Central memory CD4-positive, alpha-beta T cell (primary cell): Measurements from ENCODE around the gene TRAF5.

ENCODE experiments used
- DNase-seq: peaks from one replicate; pipeline ENCODE4 v3.0.0; 2022

The TRAF5 gene

GRCh38 chr1:211328866-211329475 is 2.3 kb downstream of the TRAF5 start:
- DNase-seq = no peak

GRCh38 chr1:211329764-211330201 is 3.1 kb downstream of the TRAF5 start:
- DNase-seq = no peak

- DNase-seq = no peak
Observed at GRCh38 chr1:211330282-211330936, 3.8 kb downstream of the TRAF5 start.

- DNase-seq = no peak
Observed at GRCh38 chr1:211331011-211331709, 4.5 kb downstream of the TRAF5 start.

- no peak for DNase-seq
Observed at GRCh38 chr1:211332036-211332616, 5.5 kb downstream of the TRAF5 start.

- no peak for DNase-seq
Observed at GRCh38 chr1:211332830-211333229, 6.2 kb downstream of the TRAF5 start.

- no peak for DNase-seq
Observed at GRCh38 chr1:211333906-211334305, 7.3 kb downstream of the TRAF5 start.

GRCh38 chr1:211334986-211335385 is 8.4 kb downstream of the TRAF5 start:
- no peak for DNase-seq

GRCh38 chr1:211335522-211336157 is 9.0 kb downstream of the TRAF5 start:
- peak; percentile 44 for DNase-seq

GRCh38 chr1:211336161-211336560 is 9.5 kb downstream of the TRAF5 start:
- DNase-seq = no peak

- no peak for DNase-seq
Observed at GRCh38 chr1:211336775-211337174, 10.1 kb downstream of the TRAF5 start.

GRCh38 chr1:211337430-211338223 is 11.0 kb downstream of the TRAF5 start:
- no peak for DNase-seq

- no peak for DNase-seq
Observed at GRCh38 chr1:211338224-211338620, 11.6 kb downstream of the TRAF5 start.

GRCh38 chr1:211339631-211340041 is 13.0 kb downstream of the TRAF5 start:
- DNase-seq = no peak

GRCh38 chr1:211340622-211341507 is 14.2 kb downstream of the TRAF5 start:
- DNase-seq = no peak

- no peak for DNase-seq
Observed at GRCh38 chr1:211341999-211342398, 15.4 kb downstream of the TRAF5 start.

GRCh38 chr1:211343607-211344006 is 17.0 kb downstream of the TRAF5 start:
- no peak for DNase-seq

GRCh38 chr1:211344152-211344618 is 17.6 kb downstream of the TRAF5 start:
- no peak for DNase-seq

GRCh38 chr1:211345719-211346118 is 19.1 kb downstream of the TRAF5 start:
- no peak for DNase-seq

GRCh38 chr1:211347077-211347844 is 20.6 kb downstream of the TRAF5 start:
- DNase-seq = no peak
